ENCODE measurements around the gene GNAZ. TPM values are rescaled to one million over a fixed set of nuclear protein-coding genes. Genes with fewer than 3 reads are reported as not detected.
"Not testable (repeated sequence)": the region's sequence is repeated elsewhere in the genome, so short reads cannot be mapped to it uniquely, and the experiment has no call there.

GNAZ gene
- total RNA-seq (10 to 100 TPM in 4 of 5 donors, 1 to 10 TPM in 1; 7.6 to 18.8 (median 17.9) TPM), polyA plus RNA-seq (1 to 10 TPM; 4.3 to 8.6 (median 8.1) TPM)
- long read RNA-seq, donor 1, partial matches to known transcripts = 0 of 1 reads
- long read RNA-seq, donor 1, other reads (novel, unspliced or antisense) = 0 of 1 reads
- long read RNA-seq, donor 2 = 0 reads
- long read RNA-seq, donor 3, partial matches to known transcripts = 0 of 1 reads
- long read RNA-seq, donor 3, other reads (novel, unspliced or antisense) = 0 of 1 reads
- long read RNA-seq, donor 4 = 0 reads
- long read RNA-seq, donor 5 = 0 reads
- long read RNA-seq, donor 6, partial matches to known transcripts = 0 of 1 reads
- long read RNA-seq, donor 6, other reads (novel, unspliced or antisense) = 0 of 1 reads
- long read RNA-seq, donor 7 = 0 reads
- long read RNA-seq, donor 8, partial matches to known transcripts = 0 of 2 reads
- long read RNA-seq, donor 8, other reads (novel, unspliced or antisense) = 0 of 2 reads
- long read RNA-seq, donor 9 = 0 reads
- long read RNA-seq, donor 10, partial matches to known transcripts = 0 of 1 reads
- long read RNA-seq, donor 10, other reads (novel, unspliced or antisense) = 0 of 1 reads

- H3K4me1 ChIP-seq = peaks cover 22 to 39% (median 32%) of the 10 kb centered on the region in 4 donors
- 1 to 4% (median 1%) methylated on average over 9 to 84 of the region's 87 CpGs for WGBS, 5 donors
- no peaks in the 10 kb centered on the region for H3K9me3 ChIP-seq
- peaks cover 0 to 16% (median 4%) of the 10 kb centered on the region in 3 donors for H3K27me3 ChIP-seq
- H3K36me3 ChIP-seq = no peaks in the 10 kb centered on the region
- no peak for TF ChIP-seq POLR2AphosphoS5 (IDR thresholded peaks at IDR 0.05)
- no peak for TF ChIP-seq CTCF (IDR thresholded peaks at IDR 0.05)
- TF ChIP-seq EP300 (IDR thresholded peaks at IDR 0.05) = no peak
- TF ChIP-seq POLR2A (IDR thresholded peaks at IDR 0.05) = no peak
- peak within 1 kb of the TSS; percentile 72 to 83 (median 81) for H3K27ac ChIP-seq
- peak within 1 kb of the TSS; percentile 82 to 95 (median 85) for H3K4me3 ChIP-seq
- intact Hi-C loops (cut with DNase I; ENCODE audit: low total_unique reads) = no loop called here
- DNase-seq = peak in 1 of 2 donors; percentile 61
Observed at GRCh38 chr22:23070418-23071229, at the start of gene GNAZ. Gene GNAZ, plus strand, starts transcription at chr22:23070519. Its CDS starts 25,177 bp downstream, at chr22:23095696.

- intact Hi-C loops (cut with DNase I; ENCODE audit: low total_unique reads) = no loop called here
Observed at GRCh38 chr22:23020659-23021293, 49.5 kb upstream of the GNAZ start.

GRCh38 chr22:23021660-23022353 lies 48.5 kb upstream of the GNAZ start:
- DNase-seq; H3K4me1 ChIP-seq; H3K9me3 ChIP-seq; H3K27ac ChIP-seq; intact Hi-C loops (cut with DNase I; ENCODE audit: low total_unique reads); H3K36me3 ChIP-seq; H3K4me3 ChIP-seq; H3K27me3 ChIP-seq: not testable (repeated sequence)
- 57 to 100% (median 83%) methylated on average over 3 of the region's 3 CpGs for WGBS, 5 donors

More at GRCh38 chr22:23020659-23021293, 49.5 kb upstream of the GNAZ start:
- Histone ChIP-seq H3K36me3 (no peaks in the 10 kb centered on the region), H3K4me1 (no peaks in the 10 kb centered on the region), H3K27ac (no peak overlapping the region), H3K9me3 (no peaks in the 10 kb centered on the region), H3K27me3 (no peaks in the 10 kb centered on the region), H3K4me3 (no peak overlapping the region)
- TF ChIP-seq CTCF (IDR thresholded peaks at IDR 0.05) (no peak), EP300 (IDR thresholded peaks at IDR 0.05) (no peak), POLR2AphosphoS5 (IDR thresholded peaks at IDR 0.05) (no peak), POLR2A (IDR thresholded peaks at IDR 0.05) (no peak)
- no peak for DNase-seq

- Histone ChIP-seq H3K4me3 (no peak overlapping the region), H3K4me1 (peaks cover 0 to 14% (median 0%) of the 10 kb centered on the region in 4 donors), H3K36me3 (no peaks in the 10 kb centered on the region), H3K9me3 (no peaks in the 10 kb centered on the region), H3K27me3 (no peaks in the 10 kb centered on the region), H3K27ac (no peak overlapping the region)
- no peak for DNase-seq
- intact Hi-C loops (cut with DNase I; ENCODE audit: low total_unique reads) = no loop called here
- 65 to 79% (median 72%) methylated on average over 2 of the region's 2 CpGs for WGBS, 5 donors
- TF ChIP-seq POLR2A (IDR thresholded peaks at IDR 0.05) = no peak
- no peak for TF ChIP-seq CTCF (IDR thresholded peaks at IDR 0.05)
- TF ChIP-seq EP300 (IDR thresholded peaks at IDR 0.05) = no peak
- TF ChIP-seq POLR2AphosphoS5 (IDR thresholded peaks at IDR 0.05) = no peak
Observed at GRCh38 chr22:23023294-23023693, 47.0 kb upstream of the GNAZ start.

Measured in stomach (tissue), 19 donors.